GM18951 (cell line): ENCODE measurements around the gene ZNF236.
"Not testable (repeated sequence)": the region's sequence is repeated elsewhere in the genome, so short reads cannot be mapped to it uniquely, and the experiment has no call there.

Source experiments
- POLR2A ChIP-seq: IDR thresholded peaks from 4 replicates; pipeline ENCODE4 v1.6.1; 2011; ENCODE audit warnings: mild to moderate bottlenecking; ENCODE audit not compliant: insufficient read length, insufficient read depth; ENCODE audit errors: extremely low read depth
- in situ Hi-C: fragments of 300-500 bp; cut with MboI; formaldehyde crosslinking; loops from one replicate; pipeline ENCODE4 v1.12.0; 2022; ENCODE audit warnings: low sequenced_read_pairs, mixed read lengths, inconsistent platforms; ENCODE audit not compliant: unreplicated experiment

ZNF236 gene

GRCh38 chr18:76943542-76944339 lies 121.4 kb downstream of the ZNF236 start:
- no peak for TF ChIP-seq POLR2A
- in situ Hi-C loops = no loop called here

- in situ Hi-C loops = not testable (repeated sequence)
Observed at GRCh38 chr18:76944346-76944745, 122.0 kb downstream of the ZNF236 start.

GRCh38 chr18:76948345-76948744 lies 126.0 kb downstream of the ZNF236 start:
- TF ChIP-seq POLR2A = no peak
- in situ Hi-C loops = no loop called here

GRCh38 chr18:76951456-76952247 lies 129.3 kb downstream of the ZNF236 start:
- TF ChIP-seq POLR2A = no peak
- in situ Hi-C loops = no loop called here

DNA sequence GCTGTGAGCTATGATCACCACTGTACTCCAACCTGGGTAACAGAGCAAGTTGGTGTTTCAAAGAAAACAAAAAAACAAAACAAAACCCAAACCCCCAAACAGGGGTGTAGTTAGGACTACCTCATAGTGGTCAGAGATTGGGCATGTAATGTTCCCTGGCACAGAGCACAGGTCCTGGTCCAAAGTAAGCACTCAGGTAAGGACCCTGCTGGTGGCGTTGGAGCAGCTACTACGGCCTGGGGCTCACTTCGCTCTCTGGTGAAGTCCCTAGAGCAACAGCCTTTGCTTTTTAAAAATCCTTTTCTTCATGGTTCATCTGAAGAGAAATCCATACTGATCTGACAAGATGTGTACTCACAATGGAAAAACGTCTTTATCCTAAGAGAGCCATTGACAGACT lies 130.4 kb downstream of the ZNF236 start:
- in situ Hi-C loops = no loop called here
- TF ChIP-seq POLR2A = no peak

DNA sequence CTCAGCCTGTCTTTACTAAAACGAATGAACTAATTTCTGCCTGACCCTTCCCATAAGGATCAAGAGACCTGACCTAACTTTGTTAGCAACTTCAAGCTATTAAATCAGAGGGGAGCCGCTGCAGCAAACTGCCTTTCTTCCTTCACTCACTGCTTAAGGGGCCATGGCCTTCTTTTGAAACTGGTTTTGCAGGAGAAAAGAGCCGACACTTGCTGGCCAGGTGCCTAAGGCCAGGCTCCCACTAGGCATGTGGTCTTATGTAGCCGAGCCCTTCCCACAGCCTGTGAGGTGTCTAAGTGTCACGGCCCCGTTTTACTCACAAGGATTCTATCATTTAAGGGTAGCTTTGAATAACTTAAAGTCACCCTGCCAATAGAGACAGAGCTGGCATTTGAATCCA lies 130.8 kb downstream of the ZNF236 start:
- in situ Hi-C loops = no loop called here
- no peak for TF ChIP-seq POLR2A

GRCh38 chr18:76953583-76954233 lies 131.4 kb downstream of the ZNF236 start:
- in situ Hi-C loops = no loop called here
- no peak for TF ChIP-seq POLR2A

DNA sequence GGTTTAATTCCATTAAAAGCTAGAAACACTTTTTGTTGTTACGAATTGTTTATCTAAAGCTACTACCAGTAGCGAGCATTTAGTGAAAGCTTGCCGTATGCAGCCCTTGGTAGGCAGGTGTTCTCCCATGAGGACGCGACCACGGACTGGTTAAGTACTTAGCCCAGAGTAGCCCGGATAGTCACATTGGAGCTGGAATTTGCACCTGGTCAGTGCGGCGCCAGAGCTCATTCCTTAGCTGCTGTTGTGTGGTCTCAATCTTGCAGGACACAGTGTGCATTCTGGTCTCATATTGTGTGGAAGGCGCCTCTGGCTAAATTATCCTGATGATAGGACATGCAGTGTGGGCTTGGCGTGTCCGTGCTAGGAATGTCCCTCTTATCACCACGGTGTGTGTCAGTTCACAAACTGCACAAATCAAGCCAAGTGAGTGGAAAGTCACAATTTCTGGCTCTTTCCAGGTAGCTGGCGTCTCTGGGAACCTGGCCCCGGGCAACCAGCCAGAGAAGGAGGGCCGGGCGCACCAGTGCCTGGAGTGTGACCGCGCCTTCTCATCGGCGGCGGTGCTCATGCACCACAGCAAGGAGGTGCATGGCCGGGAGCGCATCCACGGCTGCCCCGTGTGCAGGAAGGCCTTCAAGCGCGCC lies 133.3 kb downstream of the ZNF236 start:
- in situ Hi-C loops = no loop called here

GRCh38 chr18:76956648-76957047 lies 134.3 kb downstream of the ZNF236 start:
- TF ChIP-seq POLR2A = no peak
- in situ Hi-C loops = no loop called here

More for the DNA sequence above, 133.3 kb downstream of the ZNF236 start:
- TF ChIP-seq POLR2A = no peak

GRCh38 chr18:76957384-76958355 lies 135.3 kb downstream of the ZNF236 start:
- TF ChIP-seq POLR2A = no peak
- in situ Hi-C loops = no loop called here

- no peak for TF ChIP-seq POLR2A
- in situ Hi-C loops = no loop called here
Observed at GRCh38 chr18:76958692-76959341, 136.5 kb downstream of the ZNF236 start.

DNA sequence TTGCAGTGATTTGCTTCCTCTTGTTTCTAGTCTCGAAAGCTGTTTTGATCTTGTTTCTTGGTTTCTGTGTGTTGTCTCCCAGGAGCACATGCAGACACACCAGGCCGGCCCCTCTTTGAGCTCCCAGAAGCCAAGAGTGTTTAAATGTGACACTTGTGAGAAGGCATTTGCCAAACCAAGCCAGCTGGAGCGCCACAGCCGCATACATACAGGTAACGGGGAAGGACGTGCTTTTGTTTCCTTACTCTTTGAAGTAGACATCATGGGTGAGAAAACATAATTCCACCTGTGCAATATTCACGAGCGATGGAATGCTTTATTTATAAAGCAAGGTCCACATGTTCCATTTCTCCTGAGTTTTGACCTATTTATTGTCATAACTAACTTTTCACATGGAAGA lies 137.2 kb downstream of the ZNF236 start:
- no peak for TF ChIP-seq POLR2A
- in situ Hi-C loops = no loop called here

- TF ChIP-seq POLR2A = no peak
- in situ Hi-C loops = no loop called here
Observed at GRCh38 chr18:76960528-76961035, 138.2 kb downstream of the ZNF236 start.
